ENCODE results near the gene S100Z. TPM values are rescaled to one million over a fixed set of nuclear protein-coding genes. Genes with fewer than 3 reads are reported as not detected.

The S100Z gene
- 0.45 TPM in 1 of 2 replicates, not detected in the other for total RNA-seq
- 1.3 and 1.6 TPM in 2 replicates for polyA plus RNA-seq

GRCh38 chr5:76849419-76850291 lies at the start of gene S100Z:
Gene S100Z (plus strand): TSS chr5:76850014. CDS start chr5:76875360, 25,346 bp downstream.
- TF ChIP-seq CTCF (IDR thresholded peaks at IDR 0.05; ENCODE audit: low read depth, low read length) = no peak
- DNase-seq (ENCODE audit: low read depth in 1 of 2, low spot score in 1 of 2) = peak in 1 of 2 donors; percentile 37
- peak within 1 kb of the TSS; percentile 9 for H3K27ac ChIP-seq
- H3K4me1 ChIP-seq (ENCODE audit: low read depth) = peaks cover 4% of the 10 kb centered on the region
- no peaks in the 10 kb centered on the region for H3K9me3 ChIP-seq (ENCODE audit: low read depth)
- H3K4me3 ChIP-seq = no peak within 1 kb of the TSS
- H3K27me3 ChIP-seq = no peaks in the 10 kb centered on the region
- no peaks in the 10 kb centered on the region for H3K36me3 ChIP-seq

- Histone ChIP-seq H3K9me3 (ENCODE audit: low read depth) (no peaks in the 10 kb centered on the region), H3K4me1 (ENCODE audit: low read depth) (no peaks in the 10 kb centered on the region), H3K27ac (no peak overlapping the region), H3K4me3 (no peak overlapping the region), H3K27me3 (no peaks in the 10 kb centered on the region), H3K36me3 (no peaks in the 10 kb centered on the region)
- DNase-seq (ENCODE audit: low read depth in 1 of 2, low spot score in 1 of 2) = no peak
- TF ChIP-seq CTCF (IDR thresholded peaks at IDR 0.05; ENCODE audit: low read depth, low read length) = no peak
Observed at GRCh38 chr5:76800579-76800978, 49.2 kb upstream of the S100Z start.

GRCh38 chr5:76801159-76801802 lies 48.5 kb upstream of the S100Z start:
- DNase-seq (ENCODE audit: low read depth in 1 of 2, low spot score in 1 of 2) = peak in 1 of 2 donors; percentile 98
- Histone ChIP-seq H3K9me3 (ENCODE audit: low read depth) (no peaks in the 10 kb centered on the region), H3K4me1 (ENCODE audit: low read depth) (no peaks in the 10 kb centered on the region), H3K36me3 (no peaks in the 10 kb centered on the region), H3K4me3 (no peak overlapping the region), H3K27ac (no peak overlapping the region), H3K27me3 (no peaks in the 10 kb centered on the region)
- TF ChIP-seq CTCF (IDR thresholded peaks at IDR 0.05; ENCODE audit: low read depth, low read length) = no peak

- DNase-seq (ENCODE audit: low read depth in 1 of 2, low spot score in 1 of 2) = no peak
- H3K4me1 ChIP-seq (ENCODE audit: low read depth) = no peaks in the 10 kb centered on the region
- H3K27ac ChIP-seq = no peak overlapping the region
- H3K36me3 ChIP-seq = no peaks in the 10 kb centered on the region
- no peak for TF ChIP-seq CTCF (IDR thresholded peaks at IDR 0.05; ENCODE audit: low read depth, low read length)
- no peaks in the 10 kb centered on the region for H3K9me3 ChIP-seq (ENCODE audit: low read depth)
- H3K4me3 ChIP-seq = no peak overlapping the region
- no peaks in the 10 kb centered on the region for H3K27me3 ChIP-seq
Observed at GRCh38 chr5:76801803-76802195, 48.0 kb upstream of the S100Z start.

- DNase-seq (ENCODE audit: low read depth in 1 of 2, low spot score in 1 of 2) = no peak
- peaks cover 3% of the 10 kb centered on the region for H3K4me1 ChIP-seq (ENCODE audit: low read depth)
- H3K9me3 ChIP-seq (ENCODE audit: low read depth) = no peaks in the 10 kb centered on the region
- no peak overlapping the region for H3K4me3 ChIP-seq
- H3K27me3 ChIP-seq = no peaks in the 10 kb centered on the region
- no peak for TF ChIP-seq CTCF (IDR thresholded peaks at IDR 0.05; ENCODE audit: low read depth, low read length)
- no peak overlapping the region for H3K27ac ChIP-seq
- H3K36me3 ChIP-seq = no peaks in the 10 kb centered on the region
Observed at GRCh38 chr5:76804266-76804665, 45.5 kb upstream of the S100Z start.
